Stimulated activated CD4-positive, alpha-beta T cell treated with anti-CD3 and anti-CD28 coated beads, Interleukin-2, amount 100 ng/mL, for 48 hours (primary cell): ENCODE data around the gene HNRNPU.

ENCODE experiments used
- DNase-seq, 2 donors: peaks; one replicate each; pipeline ENCODE4 v3.0.0-alpha.2; 2020

Gene HNRNPU

GRCh38 chr1:244864253-244865027, at the start of gene HNRNPU:
Gene HNRNPU, minus strand, starts transcription at chr1:244864543. Its CDS starts 236 bp downstream, at chr1:244864307.
- DNase-seq: peak; percentile 95 to 98

- no peak for DNase-seq
These were observed 49.5 kb upstream of the HNRNPU start for GRCh38 chr1:244913806-244914205.

GRCh38 chr1:244904119-244904518, 39.8 kb upstream of the HNRNPU start:
- DNase-seq: no peak

GRCh38 chr1:244901400-244902015, 37.2 kb upstream of the HNRNPU start:
- DNase-seq: no peak

GRCh38 chr1:244897476-244898254, 33.3 kb upstream of the HNRNPU start:
- DNase-seq: no peak

GRCh38 chr1:244896550-244896949, 32.2 kb upstream of the HNRNPU start:
- DNase-seq: no peak

- no peak for DNase-seq
These were observed 29.5 kb upstream of the HNRNPU start for GRCh38 chr1:244893836-244894235.

- no peak for DNase-seq
These were observed 22.9 kb upstream of the HNRNPU start for GRCh38 chr1:244887281-244887680.

- no peak for DNase-seq
These were observed 17.4 kb upstream of the HNRNPU start for GRCh38 chr1:244881552-244882280.

GRCh38 chr1:244878681-244879080, 14.3 kb upstream of the HNRNPU start:
- no peak for DNase-seq

- no peak for DNase-seq
These were observed 12.0 kb upstream of the HNRNPU start for GRCh38 chr1:244876228-244876910.

- DNase-seq: no peak
These were observed 10.7 kb upstream of the HNRNPU start for GRCh38 chr1:244874974-244875579.

GRCh38 chr1:244869950-244870349, 5.6 kb upstream of the HNRNPU start:
- DNase-seq: no peak

GRCh38 chr1:244869364-244869827, 5.1 kb upstream of the HNRNPU start:
- no peak for DNase-seq

- DNase-seq: no peak
These were observed 4.4 kb upstream of the HNRNPU start for GRCh38 chr1:244868484-244869363.

GRCh38 chr1:244866355-244866754, 2.0 kb upstream of the HNRNPU start:
- no peak for DNase-seq

GRCh38 chr1:244865820-244866219, 1.5 kb upstream of the HNRNPU start:
- no peak for DNase-seq

- peak in 1 of 2 donors; percentile 23 for DNase-seq
These were observed 657 bp upstream of the HNRNPU start for GRCh38 chr1:244865028-244865371.

- DNase-seq: peak; percentile 26 to 27
These were observed 671 bp downstream of the HNRNPU start for GRCh38 chr1:244863491-244864252.
